Measurements from ENCODE around the gene PSMB10. TPM values are rescaled to one million over a fixed set of nuclear protein-coding genes. Genes with fewer than 3 reads are reported as not detected.

PSMB10 gene
- 28.8 and 33.7 TPM in 2 replicates for total RNA-seq

GRCh38 chr16:67936124-67936879, at the start of gene PSMB10:
Gene PSMB10 (minus strand): TSS chr16:67936850. CDS start chr16:67936749, 101 bp downstream.

GRCh38 chr16:67979955-67980678, 43.5 kb upstream of the PSMB10 start, which contains the start of gene DPEP3:
Gene DPEP3 (minus strand): TSS chr16:67980499. CDS start chr16:67980380, 119 bp downstream.

GRCh38 chr16:67968400-67969253, 32.0 kb upstream of the PSMB10 start, which contains the start of gene SLC12A4:
Gene SLC12A4 (minus strand): TSS chr16:67968637. CDS start chr16:67968553, 84 bp downstream.

GRCh38 chr16:67943619-67944504, 7.2 kb upstream of the PSMB10 start, which contains the start of gene LCAT:
Gene LCAT (minus strand): TSS chr16:67944120. CDS start chr16:67944101, 19 bp downstream.

GRCh38 chr16:67931712-67932461, 4.8 kb downstream of the PSMB10 start, which contains the start of gene CTRL:
Gene CTRL (minus strand): TSS chr16:67931862. CDS start chr16:67931852, 10 bp downstream.

GRCh38 chr16:67892899-67893742, 43.5 kb downstream of the PSMB10 start, which contains the start of gene PSKH1:
Gene PSKH1 (plus strand): TSS chr16:67893254. CDS start chr16:67908750, 15,496 bp downstream.

GRCh38 chr16:67884684-67885083, 52.0 kb downstream of the PSMB10 start, which contains the start of gene NRN1L:
Gene NRN1L (plus strand): TSS chr16:67884885. CDS start chr16:67884904, 19 bp downstream.

Other genes with a start within 250 kb of the PSMB10 start
- 14.8 and 18.4 TPM in 2 replicates for gene GFOD2, start 217.5 kb downstream of the PSMB10 start, total RNA-seq
- gene RANBP10, start 130.3 kb downstream of the PSMB10 start, total RNA-seq, result 3.7 TPM in 2 replicates
- 0.30 TPM in 1 of 2 replicates, not detected in the other for gene TSNAXIP1, start 130.0 kb downstream of the PSMB10 start, total RNA-seq
- gene THAP11, start 94.5 kb downstream of the PSMB10 start, total RNA-seq, result 28.3 and 57.1 TPM in 2 replicates
- gene NUTF2, start 89.9 kb downstream of the PSMB10 start, total RNA-seq, result 313 and 331 TPM in 2 replicates
- 18.8 and 19.5 TPM in 2 replicates for gene CENPT, start 89.2 kb downstream of the PSMB10 start, total RNA-seq
- gene EDC4, start 63.8 kb downstream of the PSMB10 start, total RNA-seq, result 42.2 and 43.0 TPM in 2 replicates
- not detected in 2 replicates for gene NRN1L, start 52.0 kb downstream of the PSMB10 start, total RNA-seq
- gene PSKH1, start 43.6 kb downstream of the PSMB10 start, total RNA-seq, result 6.2 and 7.4 TPM in 2 replicates
- gene CTRL, start 5.0 kb downstream of the PSMB10 start, total RNA-seq, result 0.23 and 1.4 TPM in 2 replicates
- 6.0 and 9.6 TPM in 2 replicates for gene LCAT, start 7.3 kb upstream of the PSMB10 start, total RNA-seq
- gene SLC12A4, start 31.8 kb upstream of the PSMB10 start, total RNA-seq, result 40.9 and 54.0 TPM in 2 replicates
- gene DPEP3, start 43.6 kb upstream of the PSMB10 start, total RNA-seq, result 0.27 TPM in 1 of 2 replicates, not detected in the other
- not detected in 2 replicates for gene DPEP2, start 62.6 kb upstream of the PSMB10 start, total RNA-seq
- not detected in 2 replicates for gene DPEP2NB, start 79.1 kb upstream of the PSMB10 start, total RNA-seq
- gene DDX28, start 86.4 kb upstream of the PSMB10 start, total RNA-seq, result 7.2 and 9.6 TPM in 2 replicates
- gene DUS2, start 86.4 kb upstream of the PSMB10 start, total RNA-seq, result 27.6 and 45.1 TPM in 2 replicates
- gene NFATC3, start 148.5 kb upstream of the PSMB10 start, total RNA-seq, result 8.4 and 10.7 TPM in 2 replicates